K562 (cell line): ENCODE data around the gene GLDN. TPM values are rescaled to one million over a fixed set of nuclear protein-coding genes. Genes with fewer than 3 reads are reported as not detected.

ENCODE experiments used
- ARID3A ChIP-seq: IDR thresholded peaks from 2 replicates; pipeline ENCODE4 v1.6.1; 2012; ENCODE audit warnings: low read depth, low read length, improper control_type of control experiment, borderline replicate concordance
- ATF1 ChIP-seq, 2 experiments: fragments of 450-650 bp in 1 of 2; IDR thresholded peaks; 2 replicates each; pipeline ENCODE4 v1.6.1; 2016; ENCODE audit warnings: missing compliant biosample characterization in 1 of 2, missing genetic modification characterization in 1 of 2
- BACH1 ChIP-seq: fragments of 200-800 bp; sonication (Bioruptor generic); IDR thresholded peaks from 2 replicates; pipeline ENCODE4 v1.6.1; 2016; ENCODE audit warnings: missing genetic modification characterization, missing compliant biosample characterization
- CC2D1A ChIP-seq: fragments of 450-650 bp; IDR thresholded peaks from 2 replicates; pipeline ENCODE4 v1.6.1; 2017; ENCODE audit warnings: mild to moderate bottlenecking
- CTBP1 ChIP-seq: fragments of 450-650 bp; IDR thresholded peaks from 2 replicates; pipeline ENCODE4 v1.6.1; 2016; ENCODE audit warnings: borderline replicate concordance
- DDX20 ChIP-seq: fragments of 450-650 bp; IDR thresholded peaks from 2 replicates; pipeline ENCODE4 v1.6.1; 2016; ENCODE audit warnings: missing genetic modification characterization, low read depth, mild to moderate bottlenecking, missing compliant biosample characterization, moderate library complexity
- DEAF1 ChIP-seq: fragments of 450-650 bp; formaldehyde crosslinking; IDR thresholded peaks from 2 replicates; pipeline ENCODE4 v1.4.0; 2020; ENCODE audit warnings: mild to moderate bottlenecking, moderate library complexity
- JUN ChIP-seq, 2 experiments: sonication (generic) in 1 of 2; formaldehyde crosslinking in 1 of 2; IDR thresholded peaks; 2 replicates each; pipeline versions ENCODE4 v1.6.1 to v1.8.0; 2012 to 2022; ENCODE audit warnings: borderline replicate concordance in 2 of 2, mild to moderate bottlenecking in 2 of 2, improper control_type of control experiment in 1 of 2, low read depth in 1 of 2, low read length in 1 of 2, missing genetic modification reagents in 1 of 2
- MLLT1 ChIP-seq, 2 experiments: fragments of 450-650 bp; IDR thresholded peaks; 2 replicates each; pipeline ENCODE4 v1.6.1; 2016
- NR2C1 ChIP-seq, 2 experiments: fragments of 450-650 bp; IDR thresholded peaks; 2 replicates each; pipeline ENCODE4 v1.6.1; 2017; ENCODE audit warnings: mild to moderate bottlenecking in 2 of 2, antibody characterized with exemption in 1 of 2, inconsistent platforms in 1 of 2, missing compliant biosample characterization in 1 of 2, missing genetic modification characterization in 1 of 2
- NR2C2 ChIP-seq, 2 experiments: fragments of 200-800 bp in 1 of 2; sonication (Bioruptor generic) in 1 of 2; sonication (generic) in 1 of 2; formaldehyde crosslinking in 1 of 2; IDR thresholded peaks; 2 replicates each; pipeline versions ENCODE4 v1.6.1 to v1.8.0; 2016 to 2022; ENCODE audit warnings: mild to moderate bottlenecking in 1 of 2, missing compliant biosample characterization in 1 of 2, missing genetic modification characterization in 1 of 2, missing genetic modification reagents in 1 of 2
- NR3C1 ChIP-seq: sonication (generic); formaldehyde crosslinking; IDR thresholded peaks from 2 replicates; pipeline ENCODE4 v1.8.1; 2022; ENCODE audit warnings: missing genetic modification reagents
- THRB ChIP-seq: fragments of 450-650 bp; formaldehyde crosslinking; conservative IDR thresholded peaks from 2 replicates; pipeline ENCODE4 v1.4.0; 2022; ENCODE audit warnings: mild to moderate bottlenecking, missing genetic modification characterization
- YY1 ChIP-seq, 3 experiments: IDR thresholded peaks; 2 replicates each; pipeline ENCODE4 v1.6.1; 2011; ENCODE audit warnings: low read length in 2 of 3, mild to moderate bottlenecking in 2 of 3, moderate library complexity in 2 of 3, borderline replicate concordance in 1 of 3, control low read depth in 1 of 3, low read depth in 1 of 3; ENCODE audit not compliant: insufficient read depth in 3 of 3, insufficient replicate concordance in 2 of 3, control insufficient read depth in 1 of 3, insufficient read length in 1 of 3; ENCODE audit errors: extremely low read depth in 1 of 3
- ZNF740 ChIP-seq, 3 experiments: fragments of 200-800 bp in 1 of 3; sonication (Bioruptor generic) in 1 of 3; sonication (generic) in 1 of 3; formaldehyde crosslinking in 1 of 3; IDR thresholded peaks; 2 replicates each; pipeline versions ENCODE4 v1.6.1 to v1.8.0; 2016 to 2022; ENCODE audit warnings: mild to moderate bottlenecking in 2 of 3, missing compliant biosample characterization in 2 of 3, missing genetic modification characterization in 2 of 3, missing genetic modification reagents in 1 of 3
- polyA plus RNA-seq, 8 experiments: library from polyadenylated mRNA; depleted of rRNA in 4 of 8; stranded (reverse) in 5 of 8; unstranded in 3 of 8; fragments of >200 nt; fragmentation: Nextera tagmentation in 2 of 8; fragmentation: Illumina TruSeq in 1 of 8; extraction: Ambion mirVana in 2 of 8; extraction: Trizol in 1 of 8; gene quantifications; 2 replicates each; pipeline versions ENCODE4 v1.2.1 to v1.2.3, GENCODE V29; 2011 to 2014; ENCODE audit warnings: inconsistent platforms in 1 of 8, missing spikeins in 1 of 8
- total RNA-seq, 7 experiments: library from RNA; depleted of rRNA in 6 of 7; stranded (reverse); fragments of >200 nt in 6 of 7; fragmentation: Illumina TruSeq in 2 of 7; extraction: Trizol in 2 of 7; gene quantifications; 2 replicates each; pipeline versions ENCODE4 v1.2.1 to v1.2.3, GENCODE V29; 2011 to 2021; ENCODE audit warnings: low replicate concordance in 1 of 7

The GLDN gene
- total and polyA plus RNA-seq, 9 of the 15 experiments (the other 6 are each of a cell fraction or from before 2014, with no cell fraction given) = 0.05 to 0.33 (median 0.18) TPM

- peak; percentile 42; the same call in 1 of the 2 replicates for TF ChIP-seq CTBP1
- TF ChIP-seq NR2C1 (IDR thresholded peaks at IDR 0.05) = peak; percentile 45; the same call in 1 of the 2 replicates
- peak; percentile 67; the same call in 1 of the 2 replicates for TF ChIP-seq NR2C1 (tag; IDR thresholded peaks at IDR 0.05)
- peak; percentile 29; the same call in 1 of the 2 replicates for TF ChIP-seq THRB (CRISPR knock-in tag)
- TF ChIP-seq JUN (IDR thresholded peaks at IDR 0.05; ENCODE audit: borderline replicate concordance, low read depth, low read length) = peak; percentile 67; the same call in 1 of the 2 replicates
- TF ChIP-seq JUN (CRISPR knock-in tag; IDR thresholded peaks at IDR 0.05; ENCODE audit: borderline replicate concordance) = no peak
- peak; percentile 57; the same call in 1 of the 2 replicates for TF ChIP-seq ZNF740 (CRISPR knock-in tag; IDR thresholded peaks at IDR 0.05)
- no peak for TF ChIP-seq ZNF740 (tag; IDR thresholded peaks at IDR 0.05)
- peak; percentile 98 for TF ChIP-seq DEAF1 (CRISPR knock-in tag)
- no peak for TF ChIP-seq NR2C2 (CRISPR knock-in tag; IDR thresholded peaks at IDR 0.05)
- peak; percentile 77 for TF ChIP-seq NR2C2 (tag; IDR thresholded peaks at IDR 0.05)
- peak; percentile 70; the same call in 1 of the 2 replicates for TF ChIP-seq ARID3A
- TF ChIP-seq ATF1 (CRISPR knock-in tag; IDR thresholded peaks at IDR 0.05) = no peak
- 0 out of 2 replicates have a peak, but pooled peaks have one; percentile 23 for TF ChIP-seq ATF1 (tag; IDR thresholded peaks at IDR 0.05)
- no peak for TF ChIP-seq DDX20 (tag)
- TF ChIP-seq MLLT1 (IDR thresholded peaks at IDR 0.05) = 0 out of 4 replicates have a peak, but pooled peaks of 1 of the 2 experiments have one; percentile 21
- no peak for TF ChIP-seq NR3C1 (CRISPR knock-in tag)
- TF ChIP-seq YY1 (IDR thresholded peaks at IDR 0.05; ENCODE audit: borderline replicate concordance in 1 of 3, control insufficient read depth in 1 of 3, extremely low read depth in 1 of 3, insufficient read depth in 3 of 3, insufficient read length in 1 of 3, insufficient replicate concordance in 2 of 3, low read depth in 1 of 3, low read length in 2 of 3) = peak in 2 of 3 experiments; percentile 15 to 55
- peak; percentile 72 for TF ChIP-seq CC2D1A
- TF ChIP-seq BACH1 (tag) = 0 out of 2 replicates have a peak, but pooled peaks have one; percentile 31
These were observed 39.7 kb downstream of the GLDN start (continued) for GRCh38 chr15:51380999-51381806.
